ENCODE results near the gene NR5A2.

NR5A2 gene

DNA sequence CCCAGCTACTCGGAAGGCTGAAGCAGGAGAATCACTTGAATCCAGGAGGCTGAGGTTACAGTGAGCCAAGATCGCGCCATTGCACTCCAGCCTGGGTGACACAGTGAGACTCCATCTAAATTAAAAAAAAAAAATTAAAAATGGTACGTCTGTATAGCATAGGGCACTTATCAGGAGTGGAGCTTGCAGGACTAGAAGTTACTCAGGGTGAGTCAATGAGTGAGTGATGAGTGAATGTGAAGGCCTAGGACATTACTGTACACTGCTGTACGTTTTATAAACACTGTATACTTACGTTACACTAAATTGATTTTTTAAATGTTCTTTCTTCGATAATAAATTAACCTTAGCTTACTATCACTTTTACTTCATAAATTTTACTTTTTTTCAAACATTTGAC lies 183.6 kb downstream of the NR5A2 start:
- DNase-seq: no peak

DNA sequence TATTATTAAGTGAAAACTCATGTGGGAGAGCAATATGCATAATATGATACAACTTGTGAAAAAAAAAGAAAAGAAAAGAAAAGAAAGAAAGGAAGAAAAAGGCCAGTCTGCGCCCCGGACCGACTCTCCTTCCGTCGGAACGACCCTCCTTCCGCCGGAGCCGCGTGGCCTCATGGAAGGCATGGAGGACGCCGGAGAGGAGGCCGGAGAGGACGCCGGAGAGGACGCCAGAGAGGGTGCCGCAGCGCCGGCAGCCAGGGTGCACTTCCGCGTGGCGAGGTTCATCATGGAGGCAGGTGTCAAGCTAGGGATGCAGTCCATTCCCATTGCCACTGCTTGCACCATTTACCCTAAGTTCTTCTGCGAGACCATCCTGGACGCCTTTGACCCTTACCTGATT lies 185.9 kb downstream of the NR5A2 start:
- DNase-seq: no peak

DNA sequence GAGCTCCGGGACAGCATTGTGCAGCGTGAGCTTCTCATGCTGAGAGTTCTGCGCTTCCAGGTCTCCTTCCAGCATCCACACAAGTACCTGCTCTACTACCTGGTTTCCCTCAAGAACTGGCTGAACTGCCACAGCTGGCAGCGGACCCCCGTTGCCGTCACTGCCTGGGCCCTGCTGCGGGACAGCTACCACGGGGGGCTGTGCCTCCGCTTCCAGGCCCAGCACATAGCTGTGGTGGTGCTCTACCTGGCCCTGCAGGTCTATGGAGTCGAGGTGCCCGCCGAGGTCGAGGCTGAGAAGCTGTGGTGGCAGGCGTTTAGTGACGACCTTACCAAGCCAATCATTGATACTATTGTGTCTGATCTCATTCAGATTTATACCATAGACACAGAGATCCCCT lies 186.4 kb downstream of the NR5A2 start:
- no peak for DNase-seq

DNA sequence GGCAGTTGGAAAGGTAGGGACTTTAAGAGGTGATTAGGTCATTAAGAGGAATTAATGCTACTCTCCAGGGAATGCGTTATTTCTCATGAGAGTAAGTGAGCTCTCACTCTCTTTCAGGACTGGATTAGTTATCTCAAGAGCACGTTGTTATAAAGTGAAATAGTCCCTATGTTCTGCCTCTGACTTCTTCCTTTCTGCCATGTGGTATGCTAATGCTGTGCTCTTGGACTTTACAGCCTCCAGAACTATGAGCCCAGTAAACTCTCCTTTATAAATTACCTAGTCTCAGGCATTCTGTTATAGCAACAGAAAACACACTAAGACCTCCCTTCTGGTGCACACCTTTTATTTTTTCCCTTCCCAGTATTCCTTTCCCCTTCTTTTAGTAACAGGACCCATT lies 187.8 kb downstream of the NR5A2 start:
- DNase-seq: no peak

DNA sequence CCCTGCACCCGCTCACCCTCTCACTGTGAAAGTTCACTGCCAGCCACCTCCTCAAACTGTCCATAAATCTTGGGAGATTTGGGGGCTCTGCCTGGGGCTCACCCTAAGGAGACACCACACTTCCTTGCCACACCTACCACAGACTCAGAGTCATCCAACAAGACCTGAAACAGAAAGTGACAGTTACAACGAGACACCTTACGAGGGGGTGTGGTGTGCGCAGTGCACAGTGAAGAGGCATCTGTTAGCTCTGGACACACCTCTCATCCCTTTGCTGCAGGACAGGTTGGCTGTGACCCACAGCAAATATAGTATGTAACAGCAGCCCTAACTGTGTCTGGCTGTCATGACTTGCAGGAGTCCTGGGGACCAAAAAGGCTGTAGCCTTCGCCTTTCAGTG lies 190.2 kb downstream of the NR5A2 start:
- DNase-seq: peak; percentile 15

DNA sequence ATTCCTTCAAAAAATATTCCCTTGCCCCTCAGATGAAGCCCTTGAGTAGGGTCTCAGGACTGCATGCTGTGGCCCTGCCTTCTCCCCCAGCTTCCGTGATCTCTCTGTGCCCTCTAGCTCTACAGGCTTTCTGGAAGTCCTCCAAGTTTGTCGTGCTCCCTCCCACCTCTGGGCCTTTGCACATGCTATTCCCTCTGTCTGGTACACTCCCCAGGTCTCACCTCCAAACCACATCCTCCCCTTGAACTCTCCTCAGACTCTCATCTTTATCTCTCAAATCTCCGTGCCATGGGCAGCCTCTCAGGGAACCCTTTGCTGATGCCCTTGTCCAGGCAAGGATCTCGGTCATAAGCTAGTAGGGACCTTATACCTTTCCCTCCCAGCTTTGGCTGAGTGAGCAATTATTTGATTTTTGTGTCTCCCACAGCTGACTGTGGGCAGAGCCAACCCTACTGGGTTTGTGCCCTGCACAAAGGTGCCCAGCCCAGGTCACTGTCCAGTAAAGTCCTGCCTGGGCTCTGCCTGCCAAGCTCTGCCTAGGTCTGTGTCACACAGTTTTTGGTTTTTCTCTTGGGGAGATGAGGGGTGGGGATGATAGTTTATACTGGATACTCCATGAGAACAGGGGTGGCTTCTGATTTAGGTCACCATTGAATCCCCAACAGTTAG lies 194.2 kb downstream of the NR5A2 start:
- no peak for DNase-seq

DNA sequence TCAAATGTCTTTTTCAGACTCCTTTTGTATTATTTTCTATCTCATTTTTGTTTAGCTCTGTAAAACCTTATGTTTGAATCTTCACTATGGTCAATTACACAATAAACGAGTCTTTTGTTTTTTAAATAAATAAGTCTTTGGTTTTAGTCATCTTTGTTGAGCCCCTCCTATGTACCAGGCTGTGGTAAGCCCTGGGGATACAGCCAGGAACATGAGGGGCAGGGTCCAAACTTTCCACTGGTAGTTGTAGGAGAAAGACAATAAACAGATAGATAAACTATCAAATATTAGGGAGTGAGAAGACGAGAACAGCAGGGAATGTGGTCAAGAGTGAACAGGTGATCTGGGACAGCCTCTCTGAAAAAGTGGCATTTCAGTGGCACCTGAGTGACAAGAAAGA lies 195.7 kb downstream of the NR5A2 start:
- no peak for DNase-seq

DNA sequence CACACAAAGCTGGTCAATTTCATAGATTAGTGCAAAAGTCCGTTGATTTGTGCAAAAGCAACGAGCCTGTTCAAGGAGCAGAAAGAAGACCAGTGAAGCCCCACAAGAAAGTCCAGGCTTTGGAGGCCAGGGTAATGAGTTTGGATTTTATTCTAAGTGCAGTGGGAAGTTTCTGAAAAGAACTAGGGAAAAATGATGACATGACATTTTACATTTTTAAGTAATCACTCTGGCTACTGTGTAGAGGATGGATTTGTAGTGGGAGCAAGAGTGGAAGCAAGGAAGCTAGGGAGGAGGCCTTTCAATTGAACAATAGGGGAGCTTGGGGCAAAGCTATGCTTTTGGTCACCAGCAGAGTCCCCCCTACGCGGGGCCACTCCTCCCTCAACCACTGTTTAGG lies 196.1 kb downstream of the NR5A2 start:
- DNase-seq: no peak

DNA sequence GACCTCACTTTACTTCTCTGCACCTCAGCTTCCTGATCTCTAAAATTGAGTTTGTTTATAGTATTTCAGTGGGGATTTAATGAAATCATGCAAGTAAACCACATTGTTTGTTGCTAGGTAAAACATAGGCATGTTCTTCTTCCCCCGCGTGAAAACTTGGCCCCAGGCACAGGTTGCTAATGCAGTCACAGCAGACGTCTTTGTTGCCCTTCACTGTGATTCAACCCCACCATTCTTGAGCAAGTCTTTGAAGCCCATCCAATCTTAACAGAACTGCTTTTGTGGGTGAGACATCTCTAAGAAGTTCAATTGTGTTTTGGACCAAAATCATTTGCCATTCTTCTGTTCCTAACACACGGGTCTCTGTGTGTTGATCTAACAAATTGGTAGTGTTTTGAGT lies 196.8 kb downstream of the NR5A2 start:
- no peak for DNase-seq

DNA sequence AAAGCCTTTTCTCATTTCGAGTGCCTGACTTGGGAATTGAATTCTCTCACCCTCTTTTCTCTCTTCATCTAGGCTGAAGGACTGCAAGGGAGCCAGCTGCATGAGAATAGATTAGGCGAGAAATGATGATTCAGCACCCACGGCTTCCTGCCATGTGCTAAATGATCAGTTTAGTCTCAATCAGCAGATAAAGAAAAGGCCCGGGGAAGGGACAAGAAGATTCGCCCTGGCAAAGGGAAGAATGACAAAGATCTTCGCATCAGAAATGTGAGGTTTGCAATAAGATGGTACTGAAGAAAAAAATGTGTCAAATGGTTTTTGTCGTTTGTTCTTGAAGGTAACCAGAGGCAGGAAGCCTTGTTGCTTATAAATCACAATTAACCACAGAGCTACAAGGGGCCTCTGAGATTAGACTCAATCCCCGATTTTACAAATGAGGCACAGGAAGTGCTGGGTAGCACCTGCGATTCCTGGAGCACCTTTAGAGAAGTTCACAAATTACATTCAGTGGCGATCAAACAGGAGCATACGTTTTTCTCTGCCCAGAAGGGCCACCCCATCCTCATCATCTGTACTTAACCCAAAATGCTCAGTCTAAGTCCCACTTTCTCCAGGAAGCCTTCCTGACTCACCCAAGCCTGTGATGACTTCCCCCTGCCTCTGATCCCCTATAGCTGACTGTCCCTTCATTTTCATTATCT lies 198.9 kb downstream of the NR5A2 start:
- DNase-seq: peak; percentile 49

DNA sequence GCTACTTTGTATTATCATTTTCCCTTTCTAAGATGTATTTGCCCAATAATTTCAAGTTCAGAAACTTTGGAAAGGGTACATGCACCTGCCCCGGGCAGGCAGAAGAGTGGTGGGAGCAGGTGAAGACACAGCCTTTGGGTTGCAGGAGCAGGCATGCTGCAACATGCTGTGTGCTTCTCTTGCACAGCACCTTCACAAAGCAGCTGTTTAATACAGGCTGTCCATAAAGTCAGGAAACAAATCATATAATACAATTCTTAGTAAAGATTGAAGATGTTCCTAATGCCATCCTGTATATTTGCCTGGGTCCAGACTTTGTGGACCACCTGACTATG lies 199.4 kb downstream of the NR5A2 start:
- no peak for DNase-seq

All from activated CD4-positive, alpha-beta T cell treated with anti-CD3 and anti-CD28 coated beads, Interleukin-2, amount 50 U/mL, for 16 hours (primary cell).